ENCODE measurements around the gene SDF4. TPM values are rescaled to one million over a fixed set of nuclear protein-coding genes. Genes with fewer than 3 reads are reported as not detected.

SDF4 gene
- total RNA-seq, 1 donor from 2014 or later, result 28.2 TPM

- peaks cover 7 to 13% (median 8%) of the 10 kb centered on the region in 3 donors for H3K4me1 ChIP-seq (ENCODE audit: control insufficient read depth in 3 of 3, insufficient read depth in 3 of 3, low read length in 3 of 3)
- no peak overlapping the region for H3K27ac ChIP-seq (ENCODE audit: low read depth, low read length)
- H3K4me3 ChIP-seq (ENCODE audit: low read length in 3 of 3), result no peak overlapping the region
- peaks cover 0 to 5% (median 0%) of the 10 kb centered on the region in 3 donors for H3K36me3 ChIP-seq (ENCODE audit: control insufficient read depth in 3 of 3, insufficient read depth in 3 of 3, low read length in 3 of 3)
- H3K9me3 ChIP-seq (ENCODE audit: control insufficient read depth in 3 of 3, low read length in 3 of 3), result no peaks in the 10 kb centered on the region
- peaks cover 33 to 47% (median 37%) of the 10 kb centered on the region in 3 donors for H3K27me3 ChIP-seq (ENCODE audit: control insufficient read depth in 3 of 3, insufficient read depth in 3 of 3, low read length in 3 of 3)
- peak overlapping the region in 1 of 3 donors; percentile 50 for H3K9ac ChIP-seq (ENCODE audit: low read depth in 1 of 3, low read length in 3 of 3)
These were observed 6.3 kb upstream of the SDF4 start for GRCh38 chr1:1237874-1238701.

GRCh38 chr1:1236945-1237873 lies 5.4 kb upstream of the SDF4 start:
- no peak overlapping the region for H3K4me3 ChIP-seq (ENCODE audit: low read length in 3 of 3)
- no peak overlapping the region for H3K27ac ChIP-seq (ENCODE audit: low read depth, low read length)
- H3K27me3 ChIP-seq (ENCODE audit: control insufficient read depth in 3 of 3, insufficient read depth in 3 of 3, low read length in 3 of 3), result peaks cover 33 to 47% (median 37%) of the 10 kb centered on the region in 3 donors
- H3K4me1 ChIP-seq (ENCODE audit: control insufficient read depth in 3 of 3, insufficient read depth in 3 of 3, low read length in 3 of 3), result peaks cover 13 to 20% (median 13%) of the 10 kb centered on the region in 3 donors
- peak overlapping the region in 1 of 3 donors; percentile 50 for H3K9ac ChIP-seq (ENCODE audit: low read depth in 1 of 3, low read length in 3 of 3)
- peaks cover 0 to 5% (median 0%) of the 10 kb centered on the region in 3 donors for H3K36me3 ChIP-seq (ENCODE audit: control insufficient read depth in 3 of 3, insufficient read depth in 3 of 3, low read length in 3 of 3)
- H3K9me3 ChIP-seq (ENCODE audit: control insufficient read depth in 3 of 3, low read length in 3 of 3), result no peaks in the 10 kb centered on the region

- Histone ChIP-seq H3K4me1 (ENCODE audit: control insufficient read depth in 3 of 3, insufficient read depth in 3 of 3, low read length in 3 of 3) (peaks cover 13 to 22% (median 13%) of the 10 kb centered on the region in 3 donors), H3K36me3 (ENCODE audit: control insufficient read depth in 3 of 3, insufficient read depth in 3 of 3, low read length in 3 of 3) (peaks cover 0 to 5% (median 0%) of the 10 kb centered on the region in 3 donors), H3K9ac (ENCODE audit: low read depth in 1 of 3, low read length in 3 of 3) (no peak overlapping the region), H3K27me3 (ENCODE audit: control insufficient read depth in 3 of 3, insufficient read depth in 3 of 3, low read length in 3 of 3) (peaks cover 33 to 44% (median 35%) of the 10 kb centered on the region in 3 donors), H3K4me3 (ENCODE audit: low read length in 3 of 3) (no peak overlapping the region), H3K27ac (ENCODE audit: low read depth, low read length) (no peak overlapping the region), H3K9me3 (ENCODE audit: control insufficient read depth in 3 of 3, low read length in 3 of 3) (no peaks in the 10 kb centered on the region)
These were observed 4.5 kb upstream of the SDF4 start for GRCh38 chr1:1236176-1236763.

- no peak overlapping the region for H3K4me3 ChIP-seq (ENCODE audit: low read length in 3 of 3)
- no peaks in the 10 kb centered on the region for H3K9me3 ChIP-seq (ENCODE audit: control insufficient read depth in 3 of 3, low read length in 3 of 3)
- H3K4me1 ChIP-seq (ENCODE audit: control insufficient read depth in 3 of 3, insufficient read depth in 3 of 3, low read length in 3 of 3), result peaks cover 24 to 33% (median 24%) of the 10 kb centered on the region in 3 donors
- no peak overlapping the region for H3K9ac ChIP-seq (ENCODE audit: low read depth in 1 of 3, low read length in 3 of 3)
- H3K36me3 ChIP-seq (ENCODE audit: control insufficient read depth in 3 of 3, insufficient read depth in 3 of 3, low read length in 3 of 3), result peaks cover 0 to 5% (median 0%) of the 10 kb centered on the region in 3 donors
- no peak overlapping the region for H3K27ac ChIP-seq (ENCODE audit: low read depth, low read length)
- peaks cover 32 to 36% (median 33%) of the 10 kb centered on the region in 3 donors for H3K27me3 ChIP-seq (ENCODE audit: control insufficient read depth in 3 of 3, insufficient read depth in 3 of 3, low read length in 3 of 3)
These were observed 3.4 kb upstream of the SDF4 start for GRCh38 chr1:1235016-1235744.

GRCh38 chr1:1234180-1234808 lies 2.5 kb upstream of the SDF4 start:
- H3K4me3 ChIP-seq (ENCODE audit: low read length in 3 of 3), result no peak overlapping the region
- peaks cover 5% of the 10 kb centered on the region in 3 donors for H3K36me3 ChIP-seq (ENCODE audit: control insufficient read depth in 3 of 3, insufficient read depth in 3 of 3, low read length in 3 of 3)
- H3K27ac ChIP-seq (ENCODE audit: low read depth, low read length), result no peak overlapping the region
- peaks cover 32 to 38% (median 33%) of the 10 kb centered on the region in 3 donors for H3K4me1 ChIP-seq (ENCODE audit: control insufficient read depth in 3 of 3, insufficient read depth in 3 of 3, low read length in 3 of 3)
- H3K27me3 ChIP-seq (ENCODE audit: control insufficient read depth in 3 of 3, insufficient read depth in 3 of 3, low read length in 3 of 3), result peaks cover 23 to 27% (median 24%) of the 10 kb centered on the region in 3 donors
- no peaks in the 10 kb centered on the region for H3K9me3 ChIP-seq (ENCODE audit: control insufficient read depth in 3 of 3, low read length in 3 of 3)
- no peak overlapping the region for H3K9ac ChIP-seq (ENCODE audit: low read depth in 1 of 3, low read length in 3 of 3)

- Histone ChIP-seq H3K9me3 (ENCODE audit: control insufficient read depth in 3 of 3, low read length in 3 of 3) (no peaks in the 10 kb centered on the region), H3K9ac (ENCODE audit: low read depth in 1 of 3, low read length in 3 of 3) (no peak overlapping the region), H3K27me3 (ENCODE audit: control insufficient read depth in 3 of 3, insufficient read depth in 3 of 3, low read length in 3 of 3) (peaks cover 17 to 20% (median 17%) of the 10 kb centered on the region in 3 donors), H3K36me3 (ENCODE audit: control insufficient read depth in 3 of 3, insufficient read depth in 3 of 3, low read length in 3 of 3) (peaks cover 5 to 9% (median 5%) of the 10 kb centered on the region in 3 donors), H3K4me3 (ENCODE audit: low read length in 3 of 3) (no peak overlapping the region), H3K27ac (ENCODE audit: low read depth, low read length) (no peak overlapping the region), H3K4me1 (ENCODE audit: control insufficient read depth in 3 of 3, insufficient read depth in 3 of 3, low read length in 3 of 3) (peaks cover 33 to 44% (median 38%) of the 10 kb centered on the region in 3 donors)
These were observed 1.7 kb upstream of the SDF4 start for GRCh38 chr1:1233567-1233892.

GRCh38 chr1:1232796-1233566 lies 1.2 kb upstream of the SDF4 start:
- Histone ChIP-seq H3K27me3 (ENCODE audit: control insufficient read depth in 3 of 3, insufficient read depth in 3 of 3, low read length in 3 of 3) (peaks cover 11 to 15% (median 11%) of the 10 kb centered on the region in 3 donors), H3K4me1 (ENCODE audit: control insufficient read depth in 3 of 3, insufficient read depth in 3 of 3, low read length in 3 of 3) (peaks cover 33 to 40% (median 34%) of the 10 kb centered on the region in 3 donors), H3K27ac (ENCODE audit: low read depth, low read length) (no peak overlapping the region), H3K9ac (ENCODE audit: low read depth in 1 of 3, low read length in 3 of 3) (peak overlapping the region in 1 of 3 donors; percentile 57), H3K36me3 (ENCODE audit: control insufficient read depth in 3 of 3, insufficient read depth in 3 of 3, low read length in 3 of 3) (peaks cover 5 to 14% (median 6%) of the 10 kb centered on the region in 3 donors), H3K9me3 (ENCODE audit: control insufficient read depth in 3 of 3, low read length in 3 of 3) (no peaks in the 10 kb centered on the region), H3K4me3 (ENCODE audit: low read length in 3 of 3) (peak overlapping the region; percentile 30 to 74 (median 70))

GRCh38 chr1:1232208-1232795 lies 501 bp upstream of the SDF4 start, which contains the start of gene B3GALT6:
Gene B3GALT6, plus strand, starts transcription at chr1:1232237. Its CDS starts 42 bp downstream, at chr1:1232279.
- peak within 1 kb of the TSS; percentile 90 to 98 (median 98) for H3K4me3 ChIP-seq (ENCODE audit: low read length in 3 of 3)
- H3K36me3 ChIP-seq (ENCODE audit: control insufficient read depth in 3 of 3, insufficient read depth in 3 of 3, low read length in 3 of 3), result peaks cover 10 to 21% (median 13%) of the 10 kb centered on the region in 3 donors
- H3K9ac ChIP-seq (ENCODE audit: low read depth in 1 of 3, low read length in 3 of 3), result peak within 1 kb of the TSS; percentile 94 to 98 (median 97)
- peak within 1 kb of the TSS; percentile 92 for H3K27ac ChIP-seq (ENCODE audit: low read depth, low read length)
- peaks cover 5 to 8% (median 6%) of the 10 kb centered on the region in 3 donors for H3K27me3 ChIP-seq (ENCODE audit: control insufficient read depth in 3 of 3, insufficient read depth in 3 of 3, low read length in 3 of 3)
- peaks cover 32 to 40% (median 33%) of the 10 kb centered on the region in 3 donors for H3K4me1 ChIP-seq (ENCODE audit: control insufficient read depth in 3 of 3, insufficient read depth in 3 of 3, low read length in 3 of 3)
- H3K9me3 ChIP-seq (ENCODE audit: control insufficient read depth in 3 of 3, low read length in 3 of 3), result no peaks in the 10 kb centered on the region
